Calu3 (cell line): ENCODE results near the gene PHLDB3. TPM values are rescaled to one million over a fixed set of nuclear protein-coding genes. Genes with fewer than 3 reads are reported as not detected.

ENCODE experiments used
- BruUV-seq: library from RNA; stranded (reverse); fragments of 400-500 nt; replicated peaks from 2 replicates; lab custom pipeline; 2021; lab: Mats Ljungman, UMichigan
- CTCF ChIA-PET: fragments of 300-600 bp; sonication (Branson Sonifier 250); formaldehyde crosslinking; loops from one replicate; lab custom pipeline; 2022; ENCODE audit warnings: antibody characterized with exemption; lab: Charles Lee
- DNase-seq: peaks from one replicate; pipeline ENCODE4 v3.0.0; 2022
- H3K27ac Mint-ChIP-seq: one replicate; pipeline ENCODE4 v1.8.0; 2022; ENCODE audit warnings: mixed read lengths; ENCODE audit not compliant: unreplicated experiment
- H3K27me3 Mint-ChIP-seq: one replicate; pipeline ENCODE4 v1.8.0; 2022; ENCODE audit warnings: mixed read lengths; ENCODE audit not compliant: unreplicated experiment
- H3K36me3 Mint-ChIP-seq: one replicate; pipeline ENCODE4 v1.8.0; 2022; ENCODE audit warnings: mild to moderate bottlenecking, moderate library complexity, mixed read lengths; ENCODE audit not compliant: insufficient read depth, unreplicated experiment
- H3K4me1 Mint-ChIP-seq: one replicate; pipeline ENCODE4 v1.8.0; 2022; ENCODE audit warnings: mild to moderate bottlenecking, low read depth, mixed read lengths; ENCODE audit not compliant: unreplicated experiment
- H3K4me3 Mint-ChIP-seq: one replicate; pipeline ENCODE4 v1.8.0; 2022; ENCODE audit warnings: mild to moderate bottlenecking, low read depth, moderate library complexity, mixed read lengths; ENCODE audit not compliant: unreplicated experiment
- H3K9me3 Mint-ChIP-seq: one replicate; pipeline ENCODE4 v1.8.0; 2022; ENCODE audit warnings: low read depth, mixed read lengths; ENCODE audit not compliant: unreplicated experiment
- CTCF ChIP-seq: fragments of 200-600 bp; IDR thresholded peaks from one replicate; pipeline ENCODE4 v1.8.0; 2022; ENCODE audit warnings: antibody characterized with exemption; ENCODE audit not compliant: unreplicated experiment
- intact Hi-C: fragments of 100-400 bp; cut with micrococcal nuclease; formaldehyde crosslinking; loops from one replicate; pipeline ENCODE4 v1.10.0; 2022; ENCODE audit not compliant: unreplicated experiment
- total RNA-seq: library from RNA; stranded (reverse); gene quantifications from 2 replicates; pipeline ENCODE4 v1.2.3, GENCODE V29; 2022

The PHLDB3 gene
- total RNA-seq, 1 experiment from 2014 or later, result 24.7 TPM

- CTCF ChIA-PET, result interaction anchor here (0.6 to 0.7 kb wide), 2 partner anchors 135 to 191 kb away, joined by 4 read pairs; no protein-coding TSS in a partner anchor
- Mint-ChIP-seq H3K27ac (no peak overlapping the region), H3K36me3 (peaks cover 1% of the 10 kb centered on the region), H3K27me3 (no peaks in the 10 kb centered on the region), H3K4me3 (no peak overlapping the region), H3K9me3 (peaks cover 3% of the 10 kb centered on the region), H3K4me1 (peaks cover 13% of the 10 kb centered on the region)
- TF ChIP-seq CTCF, result no peak
- intact Hi-C loops, result no loop called here
- DNase-seq, result no peak
- BruUV-seq, result no TSS peak
These were observed 68.8 kb downstream of the PHLDB3 start for GRCh38 chr19:43435775-43436174.

DNA sequence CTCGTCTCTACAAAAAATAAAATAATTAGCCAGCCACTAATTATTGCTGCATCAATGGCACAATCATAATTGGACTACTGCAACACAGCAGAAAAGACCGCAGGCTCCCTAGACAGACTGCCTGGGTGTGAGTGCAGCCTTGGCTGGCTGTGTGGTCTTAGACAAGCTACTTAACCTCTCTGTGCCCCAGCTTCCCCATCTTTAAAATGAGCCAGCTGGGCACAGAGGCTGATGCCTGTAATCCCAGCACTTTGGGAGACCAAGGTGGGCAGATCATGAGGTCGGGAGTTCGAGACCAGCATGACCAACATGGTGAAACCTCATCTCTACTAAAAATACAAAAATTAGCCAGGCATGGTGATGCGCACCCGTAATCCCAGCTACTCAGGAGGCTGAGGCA lies 70.9 kb downstream of the PHLDB3 start:
- no peak for DNase-seq

DNA sequence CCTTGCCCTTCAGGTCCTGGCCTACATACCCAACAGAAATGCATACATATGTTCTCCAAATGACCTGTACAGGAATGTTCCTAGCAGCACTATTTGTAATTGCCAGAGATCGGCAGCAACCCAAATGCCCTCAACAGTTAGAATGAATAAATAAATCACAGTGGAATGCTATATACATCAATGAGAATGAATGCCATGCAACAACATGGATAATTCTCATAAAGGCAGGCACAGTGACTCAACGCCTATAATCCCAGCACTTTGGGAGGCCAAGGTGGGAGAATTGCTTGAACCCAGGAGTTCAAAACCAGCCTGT lies 71.2 kb downstream of the PHLDB3 start:
- no peak for DNase-seq
- Mint-ChIP-seq H3K4me1 (peaks cover 20% of the 10 kb centered on the region), H3K4me3 (no peak overlapping the region), H3K9me3 (peaks cover 3% of the 10 kb centered on the region), H3K36me3 (peaks cover 11% of the 10 kb centered on the region), H3K27ac (no peak overlapping the region), H3K27me3 (no peaks in the 10 kb centered on the region)
- CTCF ChIA-PET, result interaction anchor here (1.0 to 1.9 kb wide), 2 partner anchors 71 to 86 kb away, joined by 3 to 11 read pairs; no protein-coding TSS in a partner anchor
- BruUV-seq, result no TSS peak
- intact Hi-C loops, result loop anchor here (1.0 kb wide), 1 partner anchor 86 kb away; no protein-coding TSS in a partner anchor
- no peak for TF ChIP-seq CTCF

More for the DNA sequence above, 70.9 kb downstream of the PHLDB3 start:
- Mint-ChIP-seq H3K4me1 (peaks cover 24% of the 10 kb centered on the region), H3K27me3 (no peaks in the 10 kb centered on the region), H3K36me3 (peaks cover 11% of the 10 kb centered on the region), H3K27ac (no peak overlapping the region), H3K9me3 (peaks cover 3% of the 10 kb centered on the region), H3K4me3 (no peak overlapping the region)
- CTCF ChIA-PET, result interaction anchor here (1.9 kb wide), 1 partner anchor 86 kb away, joined by 11 read pairs; no protein-coding TSS in a partner anchor
- intact Hi-C loops, result loop anchor here (1.0 kb wide), 1 partner anchor 86 kb away; no protein-coding TSS in a partner anchor
- BruUV-seq, result no TSS peak
- no peak for TF ChIP-seq CTCF

DNA sequence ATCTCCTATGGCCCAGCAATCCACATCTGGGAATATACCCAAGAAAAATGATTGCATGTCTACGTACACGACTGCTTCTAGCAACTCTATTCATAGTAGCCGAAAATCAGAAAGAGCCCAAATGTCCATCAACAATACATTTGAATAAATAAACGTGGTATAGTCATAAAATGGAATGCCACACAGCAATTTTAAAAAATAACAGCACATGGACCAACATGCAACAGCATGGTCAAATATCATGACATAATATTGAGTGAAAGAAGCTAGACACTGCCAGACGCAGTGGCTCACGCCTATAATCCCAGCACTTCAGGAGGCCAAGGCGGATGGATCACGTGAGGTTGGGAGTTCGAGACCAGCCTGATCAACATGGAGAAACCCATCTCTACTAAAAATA lies 73.6 kb downstream of the PHLDB3 start:
- H3K27me3 Mint-ChIP-seq, result no peaks in the 10 kb centered on the region
- intact Hi-C loops, result no loop called here
- CTCF ChIA-PET, result interaction anchor here (0.6 to 1.2 kb wide), 3 partner anchors 8 to 396 kb away, joined by 3 to 13 read pairs (median 4); partner anchors contain the start of gene ZNF283
- H3K27ac Mint-ChIP-seq, result peak overlapping the region; percentile 74
- H3K4me3 Mint-ChIP-seq, result no peak overlapping the region
- BruUV-seq, result no TSS peak
- H3K36me3 Mint-ChIP-seq, result peaks cover 11% of the 10 kb centered on the region
- DNase-seq, result no peak
- peaks cover 38% of the 10 kb centered on the region for H3K4me1 Mint-ChIP-seq
- no peak for TF ChIP-seq CTCF
- H3K9me3 Mint-ChIP-seq, result peaks cover 3% of the 10 kb centered on the region
